Activated CD8-positive, alpha-beta T cell treated with anti-CD3 and anti-CD28 coated beads for 36 hours (primary cell): Measurements from ENCODE around the gene CA7. TPM values are rescaled to one million over a fixed set of nuclear protein-coding genes. Genes with fewer than 3 reads are reported as not detected.

Source experiments
- ATAC-seq: fragments of 200-7000 bp; cut with Tn5 transposase; one replicate; pipeline ENCODE4 v1.10.0; 2021; ENCODE audit warnings: mild to moderate bottlenecking, moderate library complexity
- CTCF ChIA-PET: fragments of 350-600 bp; sonication (Branson Sonifier 250); formaldehyde crosslinking; loops from one replicate; lab custom pipeline; 2021; ENCODE audit warnings: antibody characterized with exemption; lab: Charles Lee
- POLR2A ChIA-PET: fragments of 350-600 bp; sonication (Branson Sonifier 250); formaldehyde crosslinking; loops from one replicate; lab custom pipeline; 2021; ENCODE audit warnings: antibody characterized with exemption; lab: Charles Lee
- DNase-seq: peaks from one replicate; pipeline ENCODE4 v3.0.0-alpha.2; 2020
- H3K27ac Mint-ChIP-seq: one replicate; pipeline ENCODE4 v1.8.0; 2021; ENCODE audit warnings: mild to moderate bottlenecking, mixed read lengths
- H3K27me3 Mint-ChIP-seq: one replicate; pipeline ENCODE4 v1.8.0; 2021; ENCODE audit warnings: mixed read lengths
- H3K36me3 Mint-ChIP-seq: one replicate; pipeline ENCODE4 v1.8.0; 2021; ENCODE audit warnings: low read depth, mixed read lengths
- H3K4me1 Mint-ChIP-seq: one replicate; pipeline ENCODE4 v1.8.0; 2021; ENCODE audit warnings: low read depth, mixed read lengths
- H3K4me3 Mint-ChIP-seq: one replicate; pipeline ENCODE4 v1.8.0; 2021; ENCODE audit warnings: mild to moderate bottlenecking, moderate library complexity, mixed read lengths
- H3K9me3 Mint-ChIP-seq: one replicate; pipeline ENCODE4 v1.8.0; 2021; ENCODE audit warnings: mixed read lengths
- intact Hi-C: fragments of 100-400 bp; cut with micrococcal nuclease; formaldehyde crosslinking; loops from one replicate; pipeline ENCODE4 v1.10.0; 2022
- total RNA-seq, 2 experiments: library from RNA; stranded (reverse); gene quantifications; one replicate each; pipeline ENCODE4 v1.2.3, GENCODE V29; 2021
- TF ChIP-seq, protein P1 (sequence below): fragments of 200-600 bp; IDR thresholded peaks from one replicate; pipeline ENCODE4 v1.8.0; 2022; ENCODE audit warnings: antibody characterized with exemption, mild to moderate bottlenecking

CA7 gene
- total RNA-seq, 2 experiments from 2014 or later: 0.27 TPM; not detected in 1

DNA sequence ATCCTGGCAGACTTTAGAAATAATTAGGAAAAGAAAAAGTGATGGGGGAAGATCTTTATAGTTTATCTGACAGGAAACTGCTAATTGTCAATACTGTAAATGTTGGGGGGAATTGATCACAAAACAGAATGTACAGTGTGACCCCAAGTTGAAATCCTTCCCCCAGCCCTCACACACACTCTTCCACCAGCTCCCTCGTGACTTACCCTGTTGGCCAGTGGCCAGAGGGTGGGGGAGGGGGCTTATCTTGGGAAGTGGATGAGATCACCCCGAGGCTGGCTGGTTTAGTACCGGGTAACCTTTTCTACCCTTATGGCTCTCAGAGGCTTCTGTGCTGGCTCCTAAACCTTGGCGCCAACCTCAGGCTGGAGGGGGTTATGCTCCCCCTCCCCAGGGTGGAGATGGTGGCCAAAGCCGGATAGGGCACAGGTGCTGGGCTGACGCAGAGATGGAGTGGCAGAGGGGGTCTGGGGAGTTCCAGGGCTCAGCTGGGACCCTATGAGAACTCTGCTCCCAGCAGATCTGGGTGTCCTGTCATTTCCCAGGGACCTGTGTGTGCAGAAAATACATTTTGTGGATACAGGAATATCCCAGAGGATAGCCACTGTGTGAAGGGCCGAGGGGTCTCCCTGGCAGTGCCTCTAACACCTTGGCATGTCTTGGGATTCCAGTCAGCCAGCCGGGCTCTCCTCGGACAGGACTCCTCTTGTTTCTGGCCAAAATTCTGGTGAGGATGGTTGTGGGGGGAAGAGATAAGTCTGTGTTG lies 55.9 kb downstream of the CA7 start:
- ChIA-PET POLR2A (interaction anchor here (0.9 to 1.0 kb wide), 2 partner anchors 9 to 19 kb away, joined by 3 read pairs; partner anchors contain the start of gene PDP2), CTCF (interaction anchor here (0.7 to 0.8 kb wide), 2 partner anchors 10 to 18 kb away, joined by 3 read pairs; partner anchors contain the start of gene CDH16)
- Mint-ChIP-seq H3K9me3 (no peaks in the 10 kb centered on the region), H3K27ac (no peak overlapping the region), H3K36me3 (peaks cover under 1% of the 10 kb centered on the region), H3K4me1 (no peaks in the 10 kb centered on the region), H3K4me3 (no peak overlapping the region), H3K27me3 (no peaks in the 10 kb centered on the region)
- intact Hi-C loops: no loop called here
- DNase-seq (no peak), ATAC-seq (no peak)
- TF ChIP-seq, protein P1, sequence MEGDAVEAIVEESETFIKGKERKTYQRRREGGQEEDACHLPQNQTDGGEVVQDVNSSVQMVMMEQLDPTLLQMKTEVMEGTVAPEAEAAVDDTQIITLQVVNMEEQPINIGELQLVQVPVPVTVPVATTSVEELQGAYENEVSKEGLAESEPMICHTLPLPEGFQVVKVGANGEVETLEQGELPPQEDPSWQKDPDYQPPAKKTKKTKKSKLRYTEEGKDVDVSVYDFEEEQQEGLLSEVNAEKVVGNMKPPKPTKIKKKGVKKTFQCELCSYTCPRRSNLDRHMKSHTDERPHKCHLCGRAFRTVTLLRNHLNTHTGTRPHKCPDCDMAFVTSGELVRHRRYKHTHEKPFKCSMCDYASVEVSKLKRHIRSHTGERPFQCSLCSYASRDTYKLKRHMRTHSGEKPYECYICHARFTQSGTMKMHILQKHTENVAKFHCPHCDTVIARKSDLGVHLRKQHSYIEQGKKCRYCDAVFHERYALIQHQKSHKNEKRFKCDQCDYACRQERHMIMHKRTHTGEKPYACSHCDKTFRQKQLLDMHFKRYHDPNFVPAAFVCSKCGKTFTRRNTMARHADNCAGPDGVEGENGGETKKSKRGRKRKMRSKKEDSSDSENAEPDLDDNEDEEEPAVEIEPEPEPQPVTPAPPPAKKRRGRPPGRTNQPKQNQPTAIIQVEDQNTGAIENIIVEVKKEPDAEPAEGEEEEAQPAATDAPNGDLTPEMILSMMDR: no peak

DNA sequence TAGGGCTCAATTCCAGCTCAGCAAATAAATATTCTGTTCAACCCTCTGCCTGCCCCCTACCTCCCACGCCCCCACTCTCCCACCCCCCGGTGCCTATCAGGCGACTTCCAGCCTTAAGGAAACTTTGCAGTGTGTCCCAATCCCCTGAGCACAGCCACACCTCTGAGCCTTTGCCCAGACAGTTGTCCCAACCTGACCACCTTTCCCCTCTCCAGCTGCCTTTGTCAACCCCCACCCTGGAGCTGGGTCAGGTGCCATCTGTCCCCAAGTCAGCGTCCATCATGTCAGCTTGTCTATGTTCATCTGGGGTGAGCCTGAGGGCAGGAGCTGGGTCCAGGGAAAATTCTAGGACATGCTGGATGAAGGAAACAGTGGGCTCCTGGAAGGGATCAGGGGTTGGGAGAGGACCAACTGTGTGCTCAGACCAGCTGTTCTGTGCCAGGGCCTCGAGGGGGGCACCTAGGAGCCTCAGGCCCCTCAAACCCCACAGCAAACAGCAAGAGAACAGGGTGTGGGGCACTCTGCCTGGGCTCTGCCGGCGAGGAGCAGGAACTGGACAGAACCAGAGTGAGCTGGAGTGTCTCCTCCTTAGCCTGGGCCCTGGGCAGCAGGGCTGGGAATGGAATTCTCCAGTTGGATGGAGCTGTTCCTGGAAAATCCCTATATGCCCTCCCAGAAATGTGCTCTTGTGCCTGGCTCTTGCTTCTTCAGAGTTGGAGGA lies 56.7 kb downstream of the CA7 start:
- Mint-ChIP-seq H3K27ac (no peak overlapping the region), H3K27me3 (no peaks in the 10 kb centered on the region), H3K36me3 (no peaks in the 10 kb centered on the region), H3K9me3 (no peaks in the 10 kb centered on the region), H3K4me3 (no peak overlapping the region), H3K4me1 (peaks cover 2% of the 10 kb centered on the region)
- DNase-seq: no peak
- ChIA-PET POLR2A (interaction anchor here (0.9 kb wide), 1 partner anchor 20 kb away, joined by 3 read pairs; the partner anchor contains the start of gene PDP2), CTCF (interaction anchor here (0.7 to 1.2 kb wide), 4 partner anchors 9 to 34 kb away, joined by 3 read pairs; partner anchors contain the start of gene CDH16)
- TF ChIP-seq, protein P1: no peak
- no peak for ATAC-seq
- intact Hi-C loops: no loop called here

DNA sequence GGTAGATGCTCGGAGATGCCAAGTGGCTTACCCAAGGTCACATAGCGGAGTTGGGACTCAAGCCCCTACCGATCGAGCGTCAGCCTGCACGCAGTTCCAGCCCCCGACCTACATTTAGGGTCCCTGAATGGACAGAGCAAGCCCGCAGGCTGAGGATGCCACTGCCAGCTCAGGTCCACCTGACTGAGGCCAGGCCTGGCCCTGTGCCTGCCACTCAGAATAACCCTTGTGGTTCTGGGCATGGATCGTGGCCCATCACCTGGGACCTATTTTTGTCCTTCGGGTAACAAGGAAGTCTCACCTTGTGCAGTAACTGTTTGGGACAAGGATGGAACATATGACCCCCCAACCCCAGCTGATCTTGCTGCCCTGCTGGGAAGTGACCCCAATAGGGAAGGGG lies 57.4 kb downstream of the CA7 start:
- intact Hi-C loops: no loop called here
- DNase-seq: no peak
- POLR2A ChIA-PET: no interaction called here

DNA sequence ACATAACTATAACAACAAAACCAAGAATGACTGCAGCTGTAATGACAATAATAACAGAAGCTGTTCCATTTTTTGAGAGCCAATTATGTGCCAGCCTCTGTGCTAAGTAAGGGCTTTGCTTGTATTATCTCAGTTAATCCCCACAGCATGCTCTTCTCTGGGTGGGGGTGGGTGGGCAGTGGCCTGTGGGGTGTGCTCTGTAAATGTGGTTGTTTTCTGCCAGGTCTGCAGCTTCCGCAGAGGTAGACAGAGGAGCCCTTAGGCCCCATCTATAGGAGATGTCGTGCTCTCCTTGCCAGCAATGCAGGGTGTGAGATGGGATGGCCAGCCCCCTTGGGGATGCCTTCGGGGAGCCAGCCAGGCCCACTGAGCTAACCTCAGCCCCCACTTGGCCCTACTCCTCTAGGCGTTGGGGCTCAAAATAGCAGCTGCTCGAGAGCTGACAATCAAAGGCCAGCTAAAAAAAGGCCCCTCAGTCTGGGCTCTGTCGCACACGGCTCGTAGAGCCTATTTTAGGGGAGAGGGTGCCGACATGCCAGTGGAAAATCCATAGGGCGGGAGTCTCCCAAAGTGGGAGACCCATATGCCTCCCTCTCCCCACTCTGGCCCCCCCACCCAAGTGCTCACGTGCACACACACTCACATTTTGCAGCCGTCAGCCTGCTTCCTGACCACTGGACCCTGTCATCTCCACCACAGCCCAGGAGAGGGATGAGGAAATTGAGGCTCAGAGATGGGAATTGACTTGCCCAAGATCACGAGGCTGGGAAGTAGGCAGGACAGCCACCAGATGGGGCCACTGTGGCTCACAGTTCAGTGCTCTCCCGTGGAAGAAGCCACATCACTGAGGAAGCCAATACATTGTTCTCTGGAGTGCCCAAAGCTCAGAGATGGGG lies 58.7 kb downstream of the CA7 start:
- no peaks in the 10 kb centered on the region for H3K27me3 Mint-ChIP-seq
- no peaks in the 10 kb centered on the region for H3K9me3 Mint-ChIP-seq
- DNase-seq (no peak), ATAC-seq (no peak)
- no peak overlapping the region for H3K4me3 Mint-ChIP-seq
- peaks cover 8% of the 10 kb centered on the region for H3K4me1 Mint-ChIP-seq
- intact Hi-C loops: no loop called here
- CTCF ChIA-PET: interaction anchor here (1.3 to 2.3 kb wide), 2 partner anchors 8 to 23 kb away, joined by 3 to 7 read pairs; no protein-coding TSS in a partner anchor
- no peak overlapping the region for H3K27ac Mint-ChIP-seq
- TF ChIP-seq, protein P1: no peak
- POLR2A ChIA-PET: interaction anchor here (1.2 to 1.6 kb wide), 2 partner anchors 19 to 30 kb away, joined by 4 to 5 read pairs; no protein-coding TSS in a partner anchor
- H3K36me3 Mint-ChIP-seq: no peaks in the 10 kb centered on the region

More for the DNA sequence above, 57.4 kb downstream of the CA7 start:
- Mint-ChIP-seq H3K4me3 (no peak overlapping the region), H3K9me3 (no peaks in the 10 kb centered on the region), H3K27ac (no peak overlapping the region), H3K36me3 (no peaks in the 10 kb centered on the region), H3K27me3 (no peaks in the 10 kb centered on the region), H3K4me1 (peaks cover 8% of the 10 kb centered on the region)
- ATAC-seq: no peak
- CTCF ChIA-PET: interaction anchor here (1.0 to 1.2 kb wide), 2 partner anchors 26 to 35 kb away, joined by 3 read pairs; no protein-coding TSS in a partner anchor
- TF ChIP-seq, protein P1: no peak

Other genes starting within 250 kb of the CA7 start
- gene CMTM3, start 239.7 kb upstream of the CA7 start, total RNA-seq: 10 to 100 TPM; 48.0 to 49.4 TPM
- gene CMTM4, start 147.7 kb upstream of the CA7 start, total RNA-seq: 1 to 10 TPM; 3.2 to 3.5 TPM
- gene DYNC1LI2, start 92.8 kb upstream of the CA7 start, total RNA-seq: 10 to 100 TPM; 35.0 to 39.5 TPM
- gene TERB1, start 42.8 kb upstream of the CA7 start, total RNA-seq: under 1 TPM in 1 of 2 experiments, not detected in 1; 0.14 TPM
- gene NAE1, start 13.4 kb upstream of the CA7 start, total RNA-seq: 100 to 1,000 TPM; 115 to 123 TPM
- gene PDP2, start 36.1 kb downstream of the CA7 start, total RNA-seq: 10 to 100 TPM; 31.2 to 38.1 TPM
- gene CDH16, start 74.5 kb downstream of the CA7 start, total RNA-seq: not detected
- 1 to 10 TPM in 1 of 2 experiments, under 1 TPM in 1; 0.61 to 1.1 TPM for gene RRAD, start 81.1 kb downstream of the CA7 start, total RNA-seq
- gene CIAO2B, start 90.0 kb downstream of the CA7 start, total RNA-seq: 100 to 1,000 TPM; 150 to 162 TPM
- gene CES2, start 91.1 kb downstream of the CA7 start, total RNA-seq: 10 to 100 TPM; 24.7 to 24.9 TPM
- gene CES3, start 116.9 kb downstream of the CA7 start, total RNA-seq: 1 to 10 TPM; 2.1 to 2.9 TPM
- 1 to 10 TPM; 4.5 to 5.9 TPM for gene CES4A, start 144.2 kb downstream of the CA7 start, total RNA-seq
- 100 to 1,000 TPM; 111 to 114 TPM for gene CBFB, start 184.7 kb downstream of the CA7 start, total RNA-seq